ENCODE measurements around the gene MOB3C.
A peak's percentile ranks its signal among the peaks of the same experiment; 100 is the strongest.

Gene MOB3C

GRCh38 chr1:46637444-46638083 lies 21.0 kb upstream of the MOB3C start:
- no peak for DNase-seq

DNA sequence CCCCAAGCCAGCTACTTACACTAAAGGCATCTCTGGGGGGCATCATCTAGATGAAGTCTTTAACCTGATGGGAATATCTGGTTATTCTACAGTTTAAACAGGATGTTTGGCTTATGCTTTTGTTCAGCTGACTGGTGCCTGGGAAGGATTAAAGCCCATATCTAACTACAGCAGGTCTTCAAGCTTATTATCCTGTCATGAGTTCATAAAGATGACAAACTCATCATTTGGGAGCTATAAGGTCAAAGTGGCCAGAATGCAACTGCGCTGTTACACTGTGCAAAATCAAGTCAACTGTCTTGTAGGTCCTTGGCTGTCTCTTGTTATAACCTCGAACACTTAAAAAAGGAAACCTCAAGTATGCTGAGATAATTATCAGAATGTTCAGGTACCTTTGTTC lies 18.6 kb upstream of the MOB3C start:
- DNase-seq = no peak

DNA sequence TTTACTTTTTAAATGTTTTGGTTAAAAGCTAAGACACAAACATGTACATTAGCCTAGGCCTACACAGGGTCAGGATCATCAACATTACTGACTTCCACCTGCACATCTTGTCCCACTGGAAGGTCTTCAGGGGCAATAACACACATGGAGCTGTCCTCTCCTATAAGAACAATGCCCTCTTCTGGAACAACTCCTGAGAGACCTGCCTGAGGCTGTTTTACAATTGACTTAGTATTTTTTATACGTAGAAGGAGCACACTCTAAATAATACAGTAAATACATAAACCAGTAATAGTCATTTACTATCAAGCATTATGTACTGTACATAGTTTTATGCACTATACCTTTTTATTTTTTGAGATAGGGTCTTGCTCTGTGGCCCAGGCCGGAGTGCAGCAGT lies 14.1 kb upstream of the MOB3C start:
- DNase-seq = no peak

DNA sequence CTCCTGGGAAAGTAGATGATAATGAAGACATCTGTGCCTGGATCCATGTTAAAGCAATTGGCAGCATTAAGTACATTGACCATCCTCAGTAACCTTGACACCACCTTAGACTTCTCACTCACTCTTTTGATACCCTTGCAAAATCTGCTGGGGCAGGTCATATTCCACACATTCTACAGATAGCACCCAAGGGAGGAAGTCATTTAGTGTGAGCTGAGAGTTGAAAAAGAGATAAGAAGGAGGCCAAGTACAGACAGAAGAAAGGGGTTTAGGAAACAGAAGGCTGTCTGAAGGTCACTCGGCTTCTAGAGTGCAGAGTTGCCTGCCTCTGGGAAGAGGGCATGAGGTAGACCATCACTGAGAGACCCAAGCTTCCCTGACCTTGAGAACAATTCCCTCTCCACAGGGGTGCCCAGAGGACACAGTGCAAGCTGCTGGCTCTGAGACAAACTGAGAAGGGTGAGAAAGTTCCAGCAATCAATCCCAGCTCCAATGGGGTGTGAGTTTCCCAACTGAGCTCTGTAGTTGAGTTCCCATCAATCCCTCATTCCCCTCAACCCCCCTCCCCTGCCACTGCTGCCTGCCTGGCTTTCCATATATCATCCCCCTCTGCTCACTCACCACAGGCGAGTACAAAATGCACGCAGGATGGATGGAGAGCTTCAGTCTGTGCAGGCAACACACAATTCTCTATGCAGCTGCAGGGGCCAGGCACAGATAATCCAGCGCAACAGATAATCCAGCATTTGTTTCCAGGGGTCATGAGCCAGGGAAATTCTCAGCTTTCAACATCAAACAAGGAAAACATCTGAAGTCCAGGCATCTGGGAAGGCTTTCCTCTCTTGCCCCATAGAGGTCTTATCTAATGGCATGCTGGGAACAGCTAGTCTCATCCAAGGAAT lies 7.4 kb upstream of the MOB3C start:
- DNase-seq = no peak

- DNase-seq = peak; percentile 59
Observed at GRCh38 chr1:46622344-46622743, 5.7 kb upstream of the MOB3C start.

GRCh38 chr1:46621930-46622329 lies 5.3 kb upstream of the MOB3C start:
- DNase-seq = no peak

DNA sequence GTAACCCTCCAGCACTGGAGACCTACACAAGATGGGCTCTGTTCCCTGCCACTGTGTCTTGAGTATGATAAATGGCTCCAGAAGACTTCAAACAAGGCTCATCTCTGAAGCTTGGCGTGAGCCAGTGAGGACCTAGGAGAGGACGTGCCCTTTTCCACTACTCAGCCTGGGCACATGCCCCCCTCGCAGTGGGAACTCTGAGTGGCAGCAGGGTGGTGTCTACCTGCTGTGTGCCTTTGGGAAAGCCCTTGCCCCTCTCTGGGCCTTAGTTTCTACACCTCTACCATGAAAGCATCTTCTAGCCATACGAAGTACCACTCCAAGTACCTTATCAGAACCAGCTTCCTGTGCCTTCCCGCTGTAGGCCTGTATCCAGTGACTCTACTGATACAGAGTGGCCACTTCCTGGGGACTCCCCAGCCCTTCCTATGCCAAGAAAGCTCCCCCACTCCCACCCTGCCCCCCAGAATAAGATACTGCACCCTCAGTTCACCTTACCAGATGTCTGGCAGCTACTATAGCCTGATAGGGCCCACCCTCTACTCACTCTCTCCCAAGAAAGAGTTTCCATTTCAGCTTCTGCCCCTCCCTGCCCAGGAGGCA lies 3.1 kb upstream of the MOB3C start:
- DNase-seq = no peak

GRCh38 chr1:46618754-46619415 lies 2.3 kb upstream of the MOB3C start:
- no peak for DNase-seq

GRCh38 chr1:46617833-46618232 lies 1.2 kb upstream of the MOB3C start:
- DNase-seq = no peak

- DNase-seq = no peak
Observed at GRCh38 chr1:46617108-46617800, 643 bp upstream of the MOB3C start.

DNA sequence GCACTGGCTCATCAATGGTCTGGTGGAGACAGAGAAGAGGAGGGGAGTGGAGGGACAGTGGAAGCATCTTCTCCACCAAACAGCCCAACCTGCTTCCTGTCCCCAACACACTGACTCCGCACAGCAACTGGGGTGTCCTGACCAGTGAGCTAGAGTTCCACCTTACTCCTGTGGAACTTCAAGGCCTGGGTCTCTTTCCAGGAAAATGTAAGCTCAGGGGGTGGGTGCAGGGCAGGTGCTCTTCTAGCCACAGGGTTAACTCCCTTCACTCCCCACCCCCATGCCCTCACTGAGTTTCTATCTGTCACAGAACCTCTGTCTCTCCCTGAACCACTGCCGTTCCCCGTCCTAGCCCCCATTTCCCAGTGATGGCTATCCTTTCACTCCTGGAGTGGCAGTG lies 876 bp downstream of the MOB3C start:
- no peak for DNase-seq

- no peak for DNase-seq
Observed at GRCh38 chr1:46615088-46615487, 1.5 kb downstream of the MOB3C start.

GRCh38 chr1:46614604-46614984 lies 2.0 kb downstream of the MOB3C start:
- DNase-seq = no peak

- peak; percentile 79 for DNase-seq
Observed at GRCh38 chr1:46613661-46614603, 2.7 kb downstream of the MOB3C start.

GRCh38 chr1:46612937-46613660 lies 3.5 kb downstream of the MOB3C start:
- no peak for DNase-seq

DNA sequence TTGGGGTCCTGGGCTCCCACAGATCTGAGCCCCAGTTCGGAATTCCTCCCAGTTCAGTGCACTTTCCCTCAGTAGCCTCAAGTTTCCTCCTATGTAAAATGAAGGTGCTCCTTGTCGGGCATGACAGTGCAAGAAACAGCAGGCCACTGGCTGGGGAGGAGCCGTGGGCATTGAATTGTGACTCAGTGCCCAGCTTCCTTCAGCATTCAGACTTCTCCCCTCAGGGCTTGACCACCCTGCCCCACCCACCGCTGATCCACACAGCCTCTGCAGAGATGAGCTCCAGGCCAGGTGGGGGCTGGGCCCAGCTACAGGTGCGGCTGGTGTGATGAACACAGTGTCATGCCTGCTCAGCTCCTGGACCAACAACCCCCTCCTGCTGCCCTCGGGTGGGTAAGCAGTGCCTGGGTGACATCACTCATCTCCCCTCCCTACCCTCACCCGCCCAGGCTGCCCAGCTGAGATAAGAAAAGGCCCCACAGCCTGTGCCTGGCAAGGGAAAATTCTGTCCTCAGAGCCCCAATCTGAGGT lies 4.9 kb downstream of the MOB3C start:
- DNase-seq = peak; percentile 93

DNA sequence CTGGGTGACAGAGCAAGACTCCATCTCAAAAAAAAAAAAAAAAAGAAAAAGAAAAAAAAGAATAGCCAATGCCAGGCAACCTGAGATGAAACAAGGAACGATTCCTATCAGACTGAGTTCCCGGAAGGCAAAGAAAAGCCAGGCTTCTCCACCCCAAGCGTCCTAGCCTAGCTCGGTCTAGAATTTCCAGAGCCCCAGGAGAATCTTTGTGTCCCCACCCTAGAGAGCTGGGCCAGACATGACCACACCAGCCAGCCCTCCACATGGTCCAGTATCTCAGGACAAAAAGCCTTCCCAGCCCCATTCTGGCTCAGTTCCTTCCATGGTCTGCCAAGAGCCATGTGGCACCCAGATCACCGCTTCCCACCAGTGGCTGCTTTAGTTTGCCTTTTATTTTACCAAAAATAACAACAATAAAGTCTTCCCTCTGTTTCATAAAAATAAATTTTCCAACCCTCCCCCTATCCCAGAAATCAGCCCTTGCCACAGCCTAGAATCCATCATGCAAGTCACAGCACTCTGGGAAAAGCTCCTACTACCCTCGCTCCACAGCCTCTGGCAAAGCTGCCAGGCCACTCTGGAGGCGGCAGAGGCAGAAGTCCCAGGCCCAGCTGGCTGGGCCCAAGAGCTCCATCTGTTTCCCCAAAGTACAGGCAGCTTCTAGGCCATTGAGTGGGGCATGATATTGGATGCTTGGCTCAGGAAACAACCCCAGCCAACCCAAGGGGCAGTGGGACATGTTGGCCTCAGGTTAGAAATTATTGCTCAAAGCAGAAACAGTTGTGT lies 9.1 kb downstream of the MOB3C start:
- DNase-seq = no peak

GRCh38 chr1:46606255-46606965 lies 10.2 kb downstream of the MOB3C start:
- no peak for DNase-seq

DNA sequence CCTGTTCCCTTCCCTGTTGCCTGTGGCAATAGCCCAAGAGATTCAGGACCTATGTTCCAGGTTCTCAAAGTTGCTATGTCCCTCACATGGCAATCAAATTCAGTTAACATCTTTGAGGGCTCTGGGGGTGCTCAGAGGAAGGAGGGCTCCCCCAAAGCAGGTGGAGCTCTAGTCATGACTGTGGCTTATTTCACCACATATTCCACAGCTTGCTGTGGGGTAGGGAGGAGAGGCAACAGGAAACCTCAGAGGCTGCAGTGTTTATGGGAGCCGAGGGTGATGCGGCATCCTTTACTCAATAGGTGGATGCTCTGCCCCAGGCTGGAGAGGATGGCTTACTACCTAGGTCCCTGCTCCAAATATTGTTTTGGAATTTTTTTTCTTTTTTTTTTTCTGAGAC lies 11.4 kb downstream of the MOB3C start:
- no peak for DNase-seq
